Neutrophil (primary cell): ENCODE results near the gene MPND.

ENCODE experiments used
- H3K27ac ChIP-seq: fragments of 200-600 bp; sonication (generic); 2 replicates; pipeline ENCODE4 v1.5.1; 2016; ENCODE audit warnings: mild to moderate bottlenecking, moderate library complexity
- H3K27me3 ChIP-seq: fragments of 200-600 bp; sonication (generic); 2 replicates; pipeline ENCODE4 v1.6.0; 2016; ENCODE audit warnings: mild to moderate bottlenecking
- H3K36me3 ChIP-seq: fragments of 200-600 bp; sonication (generic); 2 replicates; pipeline ENCODE4 v1.5.1; 2017
- H3K4me1 ChIP-seq, 2 experiments: fragments of 200-600 bp in 1 of 2; sonication (generic) in 1 of 2; 1 replicate in 1 of 2; 2 replicates in 1 of 2; pipeline versions ENCODE4 v1.5.1 to v1.6.1; 2013 to 2016; ENCODE audit warnings: low read depth in 1 of 2, low read length in 1 of 2, mild to moderate bottlenecking in 1 of 2, moderate library complexity in 1 of 2; ENCODE audit not compliant: control insufficient read depth in 1 of 2, insufficient read depth in 1 of 2
- H3K4me3 ChIP-seq, 2 experiments: fragments of 200-600 bp in 1 of 2; sonication (generic) in 1 of 2; 1 replicate in 1 of 2; 2 replicates in 1 of 2; pipeline ENCODE4 v1.5.1; 2013 to 2016; ENCODE audit warnings: low read depth in 1 of 2, low read length in 1 of 2, mild to moderate bottlenecking in 1 of 2, moderate library complexity in 1 of 2
- H3K9me3 ChIP-seq: fragments of 200-600 bp; sonication (generic); 2 replicates; pipeline ENCODE4 v1.5.1; 2016
- TF ChIP-seq, protein P1 (sequence below): fragments of 200-600 bp; sonication (generic); IDR thresholded peaks from 2 replicates; pipeline ENCODE4 v1.5.1; 2016; ENCODE audit warnings: antibody characterized with exemption

MPND gene

DNA sequence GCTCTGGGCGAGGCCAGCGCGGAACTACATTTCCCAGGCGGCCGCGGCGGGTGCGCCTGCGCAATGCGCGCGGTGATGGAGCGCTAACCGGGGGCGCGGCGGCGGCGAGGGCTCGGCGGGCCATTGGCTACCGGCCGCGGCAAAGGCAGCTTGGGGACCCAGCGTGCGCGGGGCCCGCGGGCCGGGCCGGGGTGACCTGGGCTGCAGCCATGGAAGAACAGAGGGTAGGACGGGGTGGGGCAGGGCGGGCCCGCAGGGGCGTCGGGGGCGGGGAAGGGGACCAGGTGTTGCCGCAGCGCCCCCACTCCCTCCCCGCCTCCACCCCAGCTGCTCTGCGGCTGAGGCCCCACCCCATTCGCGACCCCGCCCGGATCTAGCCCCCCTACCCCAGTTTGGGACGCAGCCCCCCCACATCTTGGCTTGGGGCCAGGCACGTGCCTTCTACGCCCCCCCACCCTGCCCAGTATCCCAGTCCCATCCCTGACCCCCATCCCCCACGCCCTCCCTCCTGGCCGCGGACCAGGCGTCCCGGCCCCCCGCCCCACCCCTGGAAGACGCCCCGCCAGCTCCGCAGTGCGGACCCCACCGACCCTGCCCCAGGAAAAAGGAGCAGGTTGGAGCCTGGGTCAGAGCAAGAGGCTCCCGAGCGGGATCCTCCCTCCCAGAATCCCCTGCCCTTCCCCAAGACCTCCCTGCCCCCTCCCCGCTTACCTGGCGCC, 38.7 kb upstream of the MPND start, which contains the start of gene FSD1:
Gene FSD1 (plus strand): TSS at position 61 of the 719 bp plus-strand sequence. CDS start 149 bp downstream, at position 210.
- TF ChIP-seq, protein P1, sequence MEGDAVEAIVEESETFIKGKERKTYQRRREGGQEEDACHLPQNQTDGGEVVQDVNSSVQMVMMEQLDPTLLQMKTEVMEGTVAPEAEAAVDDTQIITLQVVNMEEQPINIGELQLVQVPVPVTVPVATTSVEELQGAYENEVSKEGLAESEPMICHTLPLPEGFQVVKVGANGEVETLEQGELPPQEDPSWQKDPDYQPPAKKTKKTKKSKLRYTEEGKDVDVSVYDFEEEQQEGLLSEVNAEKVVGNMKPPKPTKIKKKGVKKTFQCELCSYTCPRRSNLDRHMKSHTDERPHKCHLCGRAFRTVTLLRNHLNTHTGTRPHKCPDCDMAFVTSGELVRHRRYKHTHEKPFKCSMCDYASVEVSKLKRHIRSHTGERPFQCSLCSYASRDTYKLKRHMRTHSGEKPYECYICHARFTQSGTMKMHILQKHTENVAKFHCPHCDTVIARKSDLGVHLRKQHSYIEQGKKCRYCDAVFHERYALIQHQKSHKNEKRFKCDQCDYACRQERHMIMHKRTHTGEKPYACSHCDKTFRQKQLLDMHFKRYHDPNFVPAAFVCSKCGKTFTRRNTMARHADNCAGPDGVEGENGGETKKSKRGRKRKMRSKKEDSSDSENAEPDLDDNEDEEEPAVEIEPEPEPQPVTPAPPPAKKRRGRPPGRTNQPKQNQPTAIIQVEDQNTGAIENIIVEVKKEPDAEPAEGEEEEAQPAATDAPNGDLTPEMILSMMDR, result no peak
- Histone ChIP-seq H3K36me3 (no peaks in the 10 kb centered on the region), H3K27me3 (peaks cover 33% of the 10 kb centered on the region), H3K4me1 (no peaks in the 10 kb centered on the region), H3K9me3 (no peaks in the 10 kb centered on the region), H3K4me3 (no peak within 1 kb of the TSS), H3K27ac (no peak within 1 kb of the TSS)

GRCh38 chr19:4305257-4305612, 38.1 kb upstream of the MPND start:
- Histone ChIP-seq H3K27me3 (peaks cover 33% of the 10 kb centered on the region), H3K36me3 (no peaks in the 10 kb centered on the region), H3K4me1 (no peaks in the 10 kb centered on the region), H3K4me3 (no peak overlapping the region), H3K9me3 (no peaks in the 10 kb centered on the region), H3K27ac (no peak overlapping the region)
- TF ChIP-seq, protein P1, result no peak

DNA sequence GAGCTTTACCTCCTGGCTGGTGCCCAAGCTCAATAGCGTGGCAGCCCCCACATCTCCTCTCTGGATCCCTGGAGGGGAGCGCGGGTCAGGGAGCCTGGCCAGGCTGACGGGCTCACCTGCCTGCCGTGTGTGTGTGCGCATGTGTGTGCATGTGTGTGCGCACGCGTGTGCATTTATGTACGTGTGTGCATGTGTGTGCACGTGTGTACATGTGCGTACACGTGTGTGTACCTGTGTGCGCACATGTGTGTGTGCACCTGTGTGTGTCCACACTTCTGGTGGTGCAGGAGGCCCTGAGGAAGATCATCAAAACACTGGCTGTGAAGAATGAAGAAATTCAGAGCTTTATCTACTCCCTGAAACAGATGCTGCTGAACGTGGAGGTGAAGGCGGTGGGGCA, 37.7 kb upstream of the MPND start:
- Histone ChIP-seq H3K4me1 (no peaks in the 10 kb centered on the region), H3K4me3 (no peak overlapping the region), H3K27me3 (peaks cover 33% of the 10 kb centered on the region), H3K27ac (no peak overlapping the region), H3K36me3 (no peaks in the 10 kb centered on the region), H3K9me3 (no peaks in the 10 kb centered on the region)
- TF ChIP-seq, protein P1, result no peak

- TF ChIP-seq, protein P1, result no peak
- Histone ChIP-seq H3K27ac (no peak overlapping the region), H3K9me3 (no peaks in the 10 kb centered on the region), H3K4me3 (no peak overlapping the region), H3K36me3 (no peaks in the 10 kb centered on the region), H3K4me1 (peaks cover 0 to 7% of the 10 kb centered on the region in 2 experiments), H3K27me3 (peaks cover 3% of the 10 kb centered on the region)
Measured at GRCh38 chr19:4310247-4311121, 32.9 kb upstream of the MPND start.

DNA sequence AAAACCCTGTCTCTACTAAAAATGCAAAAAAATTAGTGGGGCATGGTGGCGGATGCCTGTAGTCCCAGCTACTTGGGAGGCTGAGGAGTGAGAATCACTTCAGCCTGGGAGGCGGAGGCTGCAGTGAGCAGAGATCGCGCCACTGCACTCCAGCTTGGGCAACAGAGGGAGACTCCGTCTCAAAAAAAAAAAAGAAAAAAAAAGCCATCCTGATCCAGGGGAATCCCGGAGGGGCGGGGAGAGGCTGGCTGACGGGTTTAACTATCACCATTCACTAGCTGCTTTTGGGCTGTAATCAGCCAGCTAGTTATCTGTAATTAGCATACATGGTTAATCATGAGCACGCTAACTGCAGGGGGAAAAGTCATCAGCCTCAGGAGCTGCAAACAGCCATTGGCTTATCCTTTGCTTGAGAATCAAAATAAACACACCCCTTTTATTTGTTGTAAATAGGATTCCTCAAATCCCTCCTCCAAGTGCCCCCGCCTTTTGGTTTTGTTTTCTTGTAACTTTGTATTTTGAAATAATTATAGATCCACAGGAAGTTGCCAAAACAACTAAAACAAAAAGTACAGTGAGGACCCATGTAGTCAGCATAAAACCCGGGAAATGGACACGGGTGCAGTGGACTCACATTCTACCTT, 29.4 kb upstream of the MPND start:
- H3K27me3 ChIP-seq, result no peaks in the 10 kb centered on the region
- TF ChIP-seq, protein P1, result no peak

More for the DNA sequence above, 29.4 kb upstream of the MPND start:
- no peak overlapping the region for H3K4me3 ChIP-seq
- peaks cover 0 to 7% of the 10 kb centered on the region in 2 experiments for H3K4me1 ChIP-seq
- no peaks in the 10 kb centered on the region for H3K36me3 ChIP-seq
- H3K27ac ChIP-seq, result no peak overlapping the region
- H3K9me3 ChIP-seq, result no peaks in the 10 kb centered on the region
